Keratinocyte (primary cell): ENCODE results near the gene PCDHGC3. TPM values are rescaled to one million over a fixed set of nuclear protein-coding genes. Genes with fewer than 3 reads are reported as not detected.

ENCODE experiments used
- DNase-seq: peaks from one replicate; pipeline ENCODE4 v3.0.0-alpha.2; 2011; ENCODE audit warnings: low read depth, missing footprints, low spot score
- FAIRE-seq: peaks from 2 replicates; lab custom pipeline; 2011; peaks lifted over from hg19 to GRCh38; lab: Jason Lieb, UNC
- H2AFZ ChIP-seq: 2 replicates; pipeline ENCODE4 v1.6.0; 2012; ENCODE audit warnings: low read length, control low read depth, inconsistent platforms; ENCODE audit not compliant: control insufficient read depth
- H3K27ac ChIP-seq: 2 replicates; pipeline ENCODE4 v1.5.1; 2011; ENCODE audit warnings: low read length; ENCODE audit not compliant: control insufficient read depth, insufficient read depth
- H3K27me3 ChIP-seq: 3 replicates; pipeline ENCODE4 v1.6.0; 2011; ENCODE audit warnings: low read length; ENCODE audit not compliant: control insufficient read depth, insufficient read depth; ENCODE audit errors: extremely low read depth
- H3K36me3 ChIP-seq, 2 experiments: 2 replicates in 1 of 2; 3 replicates in 1 of 2; pipeline ENCODE4 v1.5.1; 2011; ENCODE audit warnings: low read length in 2 of 2, mild to moderate bottlenecking in 1 of 2; ENCODE audit not compliant: control insufficient read depth in 2 of 2, insufficient read depth in 2 of 2; ENCODE audit errors: extremely low read depth in 1 of 2
- H3K4me1 ChIP-seq: 3 replicates; pipeline ENCODE4 v1.5.1; 2011; ENCODE audit warnings: low read length; ENCODE audit not compliant: control insufficient read depth, insufficient read depth; ENCODE audit errors: extremely low read depth
- H3K4me2 ChIP-seq: 3 replicates; pipeline ENCODE4 v1.6.0; 2011; ENCODE audit warnings: low read depth, low read length; ENCODE audit not compliant: control insufficient read depth, insufficient read depth; ENCODE audit errors: extremely low read depth
- H3K4me3 ChIP-seq, 3 experiments: fragments of 200-600 bp in 1 of 3; sonication (generic) in 1 of 3; 2 replicates in 2 of 3; 3 replicates in 1 of 3; pipeline ENCODE4 v1.5.1; 2011 to 2016; ENCODE audit warnings: low read length in 3 of 3, mild to moderate bottlenecking in 3 of 3, control low read depth in 2 of 3, inconsistent platforms in 1 of 3, low read depth in 1 of 3, mixed read lengths in 1 of 3, mixed run types in 1 of 3, moderate library complexity in 1 of 3; ENCODE audit not compliant: control insufficient read depth in 2 of 3, insufficient read depth in 2 of 3; ENCODE audit errors: extremely low read depth in 1 of 3
- H3K79me2 ChIP-seq: 2 replicates; pipeline ENCODE4 v1.6.0; 2012; ENCODE audit warnings: low read length; ENCODE audit not compliant: control insufficient read depth, insufficient read depth
- H3K9ac ChIP-seq: 3 replicates; pipeline ENCODE4 v1.6.0; 2011; ENCODE audit warnings: low read length; ENCODE audit not compliant: control insufficient read depth, insufficient read depth; ENCODE audit errors: extremely low read depth
- H3K9me1 ChIP-seq: 3 replicates; pipeline ENCODE4 v1.6.0; 2011; ENCODE audit warnings: low read length; ENCODE audit not compliant: control insufficient read depth, insufficient read depth; ENCODE audit errors: extremely low read depth
- H3K9me3 ChIP-seq: 2 replicates; pipeline ENCODE4 v1.5.1; 2012; ENCODE audit warnings: low read depth, low read length; ENCODE audit not compliant: control insufficient read depth
- H4K20me1 ChIP-seq: 3 replicates; pipeline ENCODE4 v1.6.0; 2011; ENCODE audit warnings: low read length; ENCODE audit not compliant: control insufficient read depth, insufficient read depth; ENCODE audit errors: extremely low read depth
- EZH2 ChIP-seq: IDR thresholded peaks from one replicate; pipeline ENCODE4 v1.6.1; 2012; ENCODE audit warnings: inconsistent platforms, mild to moderate bottlenecking, low read length, moderate library complexity
- dilution Hi-C: fragments of 300-500 bp; cut with MboI; formaldehyde crosslinking; loops from one replicate; pipeline ENCODE4 v1.7.0; 2020; ENCODE audit warnings: low sequenced_read_pairs; ENCODE audit not compliant: extremely low pct_ligation_motif_present
- polyA plus RNA-seq, 5 experiments: library from polyadenylated mRNA; depleted of rRNA in 3 of 5; stranded (reverse) in 3 of 5; stranded (forward) in 1 of 5; unstranded in 1 of 5; fragments of >200 nt; gene quantifications; 1 replicate in 1 of 5; 2 replicates in 3 of 5; 3 replicates in 1 of 5; pipeline versions ENCODE4 v1.2.1 to v1.2.3, GENCODE V29; 2011 to 2012; ENCODE audit warnings: missing spikeins in 2 of 5, low read depth in 1 of 5, low replicate concordance in 1 of 5
- TF ChIP-seq, protein P1 (sequence below), 3 experiments: IDR thresholded peaks in 1 of 3; conservative IDR thresholded peaks in 1 of 3; optimal IDR thresholded peaks in 1 of 3; 2 replicates in 2 of 3; 3 replicates in 1 of 3; pipeline versions ENCODE3 to v1.5.1; 2011; ENCODE audit warnings: low read length in 3 of 3, mild to moderate bottlenecking in 3 of 3, moderate library complexity in 2 of 3, control low read depth in 1 of 3, inconsistent platforms in 1 of 3; ENCODE audit not compliant: insufficient read depth in 2 of 3; ENCODE audit errors: extremely low read depth in 1 of 3

The PCDHGC3 gene
- polyA plus RNA-seq, 1 donor (not counting 4 experiments of a cell fraction or from before 2014, with no cell fraction given) = 15.2 TPM

DNA sequence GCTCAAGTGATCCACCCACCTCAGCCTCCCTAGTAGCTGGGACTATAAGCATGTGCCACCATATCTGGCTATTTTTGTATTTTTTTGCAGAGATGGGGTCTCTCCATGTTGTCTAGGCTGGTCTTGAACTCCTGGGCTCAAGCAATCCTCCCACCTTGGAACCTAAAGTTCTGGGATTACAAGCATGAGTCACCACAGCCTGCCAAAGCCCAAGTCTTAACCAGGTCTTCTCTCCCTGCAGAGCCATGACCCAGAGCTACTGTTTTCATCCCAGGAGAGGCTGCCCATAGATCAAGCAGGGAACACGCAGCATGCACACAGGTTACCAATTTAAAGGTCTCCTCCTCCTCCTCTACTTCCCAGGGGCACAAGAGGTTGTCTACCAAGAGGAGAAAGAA lies 42.9 kb downstream of the PCDHGC3 start:
- Histone ChIP-seq H3K4me1 (peaks cover 60% of the 10 kb centered on the region), H3K4me2 (no peak overlapping the region), H4K20me1 (no peaks in the 10 kb centered on the region), H3K9ac (no peak overlapping the region), H3K79me2 (no peaks in the 10 kb centered on the region), H3K9me1 (no peaks in the 10 kb centered on the region), H2AFZ (no peak overlapping the region), H3K36me3 (peaks cover 15 to 52% of the 10 kb centered on the region in 2 experiments), H3K27ac (no peak overlapping the region), H3K27me3 (no peaks in the 10 kb centered on the region), H3K4me3 (no peak overlapping the region), H3K9me3 (no peaks in the 10 kb centered on the region)
- FAIRE-seq = no peak
- dilution Hi-C loops = no loop called here
- DNase-seq = no peak
- no peak for TF ChIP-seq EZH2
- TF ChIP-seq, protein P1, sequence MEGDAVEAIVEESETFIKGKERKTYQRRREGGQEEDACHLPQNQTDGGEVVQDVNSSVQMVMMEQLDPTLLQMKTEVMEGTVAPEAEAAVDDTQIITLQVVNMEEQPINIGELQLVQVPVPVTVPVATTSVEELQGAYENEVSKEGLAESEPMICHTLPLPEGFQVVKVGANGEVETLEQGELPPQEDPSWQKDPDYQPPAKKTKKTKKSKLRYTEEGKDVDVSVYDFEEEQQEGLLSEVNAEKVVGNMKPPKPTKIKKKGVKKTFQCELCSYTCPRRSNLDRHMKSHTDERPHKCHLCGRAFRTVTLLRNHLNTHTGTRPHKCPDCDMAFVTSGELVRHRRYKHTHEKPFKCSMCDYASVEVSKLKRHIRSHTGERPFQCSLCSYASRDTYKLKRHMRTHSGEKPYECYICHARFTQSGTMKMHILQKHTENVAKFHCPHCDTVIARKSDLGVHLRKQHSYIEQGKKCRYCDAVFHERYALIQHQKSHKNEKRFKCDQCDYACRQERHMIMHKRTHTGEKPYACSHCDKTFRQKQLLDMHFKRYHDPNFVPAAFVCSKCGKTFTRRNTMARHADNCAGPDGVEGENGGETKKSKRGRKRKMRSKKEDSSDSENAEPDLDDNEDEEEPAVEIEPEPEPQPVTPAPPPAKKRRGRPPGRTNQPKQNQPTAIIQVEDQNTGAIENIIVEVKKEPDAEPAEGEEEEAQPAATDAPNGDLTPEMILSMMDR (optimal IDR thresholded peaks at IDR 0.05 in 1 of 3, IDR thresholded peaks at IDR 0.05 in 1 of 3, conservative IDR thresholded peaks at IDR 0.05 in 1 of 3; ENCODE audit: extremely low read depth in 1 of 3, insufficient read depth in 2 of 3, low read length in 3 of 3) = no peak

DNA sequence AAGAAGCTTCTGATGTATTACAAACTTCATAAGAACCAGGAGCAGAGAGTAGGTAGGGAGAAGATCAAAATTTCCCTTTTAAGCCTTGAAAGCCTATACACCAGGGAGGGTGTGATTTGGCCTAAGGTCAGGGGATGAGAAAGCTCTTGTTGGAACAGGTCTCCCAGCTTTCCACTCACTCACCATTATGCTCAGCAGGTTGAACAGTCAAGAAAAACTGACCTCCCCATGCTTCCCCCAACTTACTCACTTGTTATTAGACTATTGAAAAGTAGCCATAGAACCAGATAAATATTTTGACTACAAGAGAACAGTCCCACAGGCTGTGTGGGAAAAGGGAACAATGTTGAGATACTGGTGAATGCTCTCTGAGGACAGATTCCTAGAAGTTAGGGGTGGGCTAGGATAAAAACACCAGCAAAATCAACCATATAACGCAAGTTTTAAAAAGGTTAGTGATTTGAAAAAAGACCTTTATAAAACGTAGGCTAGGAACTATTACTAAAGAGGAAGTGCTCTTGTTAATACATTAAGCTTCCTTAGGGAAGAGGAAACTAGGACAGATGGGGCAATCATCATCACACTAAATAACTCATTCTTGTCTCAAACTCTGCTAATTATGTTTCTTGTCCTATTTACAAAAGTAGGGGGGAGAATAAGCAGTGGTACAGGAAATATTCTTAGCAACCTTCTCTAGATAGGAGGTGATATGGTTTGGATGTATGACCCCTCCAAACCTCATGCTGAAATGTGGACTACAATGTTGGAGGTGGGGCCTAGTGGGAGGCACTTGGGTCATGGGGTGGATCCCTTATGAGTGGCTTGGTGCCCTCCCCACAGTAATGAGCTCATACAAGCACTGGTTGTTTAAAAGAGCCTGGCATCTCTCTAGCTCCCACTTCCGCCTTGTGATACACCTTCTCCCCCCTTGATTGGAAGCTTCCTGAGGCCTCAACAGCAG lies 44.1 kb downstream of the PCDHGC3 start:
- FAIRE-seq (no peak), DNase-seq (no peak)
- Histone ChIP-seq H3K27me3 (no peaks in the 10 kb centered on the region), H3K9me3 (no peaks in the 10 kb centered on the region), H3K79me2 (no peaks in the 10 kb centered on the region), H3K4me3 (peak overlapping the region in 2 of 3 experiments; percentile 2 to 52), H2AFZ (no peak overlapping the region), H3K36me3 (peaks cover 18 to 59% of the 10 kb centered on the region in 2 experiments), H3K9me1 (no peaks in the 10 kb centered on the region), H3K4me1 (peaks cover 54% of the 10 kb centered on the region), H3K27ac (peak overlapping the region; percentile 88), H3K4me2 (peak overlapping the region; percentile 61), H4K20me1 (no peaks in the 10 kb centered on the region), H3K9ac (peak overlapping the region; percentile 65)
- no peak for TF ChIP-seq EZH2
- TF ChIP-seq, protein P1 (optimal IDR thresholded peaks at IDR 0.05 in 1 of 3, IDR thresholded peaks at IDR 0.05 in 1 of 3, conservative IDR thresholded peaks at IDR 0.05 in 1 of 3; ENCODE audit: extremely low read depth in 1 of 3, insufficient read depth in 2 of 3, low read length in 3 of 3) = no peak
- dilution Hi-C loops = no loop called here
